HG02973 (cell line): Measurements from ENCODE around the gene PLB1.

Experiments
- ATAC-seq: cut with Tn5 transposase; IDR thresholded peaks from one replicate; pipeline ENCODE4 v1.9.1; 2021; ENCODE audit warnings: moderate library complexity; ENCODE audit not compliant: unreplicated experiment

PLB1 gene

GRCh38 chr2:28558158-28558820, 62.4 kb downstream of the PLB1 start:
- ATAC-seq = no peak

GRCh38 chr2:28558918-28559317, 63.1 kb downstream of the PLB1 start:
- ATAC-seq = no peak

- no peak for ATAC-seq
Observed at GRCh38 chr2:28563869-28564268, 68.0 kb downstream of the PLB1 start.

- no peak for ATAC-seq
Observed at GRCh38 chr2:28564346-28564745, 68.5 kb downstream of the PLB1 start.

- ATAC-seq = no peak
Observed at GRCh38 chr2:28565033-28565432, 69.2 kb downstream of the PLB1 start.

GRCh38 chr2:28565720-28566295, 69.9 kb downstream of the PLB1 start:
- ATAC-seq = no peak

- ATAC-seq = peak; percentile 96
Observed at GRCh38 chr2:28566521-28567041, 70.7 kb downstream of the PLB1 start.

GRCh38 chr2:28567061-28567471, 71.2 kb downstream of the PLB1 start:
- no peak for ATAC-seq

- ATAC-seq = no peak
Observed at GRCh38 chr2:28568036-28568435, 72.2 kb downstream of the PLB1 start.

GRCh38 chr2:28568533-28568932, 72.7 kb downstream of the PLB1 start:
- ATAC-seq = no peak

GRCh38 chr2:28570431-28570830, 74.6 kb downstream of the PLB1 start:
- ATAC-seq = no peak

- ATAC-seq = no peak
Observed at GRCh38 chr2:28576714-28577113, 80.9 kb downstream of the PLB1 start.

GRCh38 chr2:28577791-28578680, 82.2 kb downstream of the PLB1 start:
- ATAC-seq = no peak

- no peak for ATAC-seq
Observed at GRCh38 chr2:28578774-28579173, 82.9 kb downstream of the PLB1 start.

- no peak for ATAC-seq
Observed at GRCh38 chr2:28579606-28580005, 83.7 kb downstream of the PLB1 start.

GRCh38 chr2:28580078-28580477, 84.2 kb downstream of the PLB1 start:
- ATAC-seq = no peak

- no peak for ATAC-seq
Observed at GRCh38 chr2:28581312-28581711, 85.5 kb downstream of the PLB1 start.

- no peak for ATAC-seq
Observed at GRCh38 chr2:28582152-28582551, 86.3 kb downstream of the PLB1 start.

GRCh38 chr2:28582595-28582994, 86.7 kb downstream of the PLB1 start:
- ATAC-seq = no peak

GRCh38 chr2:28583899-28584553, 88.2 kb downstream of the PLB1 start:
- no peak for ATAC-seq

GRCh38 chr2:28586867-28587266, 91.0 kb downstream of the PLB1 start:
- no peak for ATAC-seq
